Measurements from ENCODE around the gene HK3.

The HK3 gene

DNA sequence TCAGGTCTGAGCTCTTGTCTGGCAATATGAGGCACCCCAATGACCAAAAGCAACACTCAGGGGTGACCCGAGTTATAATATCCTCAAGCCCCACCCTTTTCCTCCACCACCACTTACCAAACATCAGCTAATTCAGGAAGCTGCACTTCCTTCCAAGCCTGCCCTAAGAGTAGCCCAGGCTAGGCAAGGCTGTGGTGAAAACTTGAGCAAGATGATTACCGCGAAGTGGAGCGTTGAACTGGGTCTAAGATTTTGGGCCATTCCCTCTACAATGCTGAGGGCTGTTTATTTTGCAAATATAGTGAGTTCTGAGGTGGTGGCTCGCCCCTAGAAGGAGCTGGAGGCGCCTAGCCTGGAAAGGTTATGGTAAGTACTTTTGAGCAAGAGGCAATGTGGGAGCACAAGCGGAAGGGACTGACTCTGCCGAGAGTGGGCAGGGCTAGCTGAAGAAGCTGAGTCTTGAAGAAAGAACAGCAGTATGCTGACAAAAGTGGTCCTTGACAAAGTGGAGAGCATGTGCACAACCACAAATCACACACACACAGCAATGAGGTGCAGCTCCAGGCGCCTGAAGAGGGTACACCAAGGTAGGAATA is at the start of gene HK3:
HK3 (minus strand) TSS at position 51 of the 596 bp plus-strand sequence. CDS start 3,187 bp downstream, outside the sequence.
- DNase-seq: no peak

- DNase-seq: no peak
These were observed 49.3 kb upstream of the HK3 start for GRCh38 chr5:176948458-176948857.

GRCh38 chr5:176947847-176948246 is 48.7 kb upstream of the HK3 start:
- no peak for DNase-seq

GRCh38 chr5:176944268-176944667 is 45.1 kb upstream of the HK3 start:
- no peak for DNase-seq

DNA sequence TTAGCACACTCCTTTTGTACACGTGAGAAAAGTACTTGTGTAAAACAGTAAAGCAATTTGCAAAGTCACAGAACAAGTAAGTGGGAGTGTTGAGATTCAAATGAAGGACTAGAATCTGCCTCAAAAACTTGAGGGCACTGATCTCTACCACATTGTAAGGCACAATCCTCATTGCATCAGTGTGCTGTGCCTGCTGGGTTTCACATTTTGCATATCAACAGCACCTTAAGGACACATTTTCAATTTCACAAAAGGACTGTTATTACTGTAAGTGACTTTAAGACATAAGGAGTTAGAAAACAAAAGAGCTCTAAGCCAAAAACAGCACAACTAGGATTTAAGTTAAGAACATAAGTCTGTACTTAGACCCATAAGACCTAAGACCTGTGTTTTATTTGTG is 44.7 kb upstream of the HK3 start:
- no peak for DNase-seq

DNA sequence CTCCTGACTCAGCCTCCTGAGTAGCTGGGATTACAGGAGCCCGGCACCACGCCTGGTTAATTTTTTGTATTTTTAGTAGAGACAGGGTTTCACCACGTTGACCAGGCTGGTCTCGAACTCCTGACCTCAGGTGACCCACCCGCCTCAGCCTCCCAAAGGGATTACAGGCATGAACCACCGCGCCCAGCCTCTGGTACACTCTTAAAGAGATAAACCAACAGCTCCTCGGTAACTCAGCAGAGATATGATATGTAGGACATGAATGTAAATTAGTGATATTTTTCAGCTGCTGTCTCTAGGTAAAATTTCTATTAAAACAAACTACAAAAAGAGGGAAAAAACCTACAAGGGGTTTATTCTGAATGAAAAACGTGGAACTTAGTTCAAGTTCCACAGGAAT is 42.8 kb upstream of the HK3 start:
- no peak for DNase-seq

DNA sequence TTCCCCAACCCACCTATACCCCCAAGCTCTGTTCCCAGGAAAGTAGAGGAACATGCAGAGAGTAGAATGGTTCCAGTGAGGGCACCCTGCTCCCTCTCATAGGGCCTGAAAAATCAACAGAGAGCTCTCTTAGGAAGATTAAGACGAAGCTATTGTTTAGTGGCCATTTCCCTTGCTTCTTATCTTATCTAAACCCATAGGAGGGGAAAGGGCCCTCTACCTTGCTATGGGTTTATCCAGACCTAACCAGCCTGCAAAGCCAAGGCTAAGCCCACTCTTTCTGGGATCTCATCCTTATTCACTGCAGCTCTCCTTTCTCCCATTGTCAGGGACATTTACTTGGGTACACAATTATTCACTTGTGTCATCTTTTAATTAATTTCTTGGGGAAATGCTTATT is 39.3 kb upstream of the HK3 start:
- no peak for DNase-seq

DNA sequence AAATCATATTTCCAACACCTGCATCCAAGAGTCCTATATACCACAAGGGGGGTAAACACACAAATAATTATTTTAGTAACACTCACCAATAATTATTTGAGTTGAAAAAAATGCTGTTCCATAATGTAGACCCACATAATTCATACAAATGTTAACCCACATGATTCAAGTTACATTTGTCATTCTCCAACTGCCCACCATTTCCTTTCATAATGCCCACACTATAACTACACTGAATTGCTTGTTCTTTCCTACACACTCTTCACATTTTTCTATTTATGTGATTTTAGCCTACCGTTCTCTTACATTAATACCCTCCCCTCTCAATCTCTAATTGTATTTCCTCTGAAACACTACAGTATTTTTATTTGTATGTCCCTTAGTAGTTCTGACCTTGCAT is 35.9 kb upstream of the HK3 start:
- no peak for DNase-seq

DNA sequence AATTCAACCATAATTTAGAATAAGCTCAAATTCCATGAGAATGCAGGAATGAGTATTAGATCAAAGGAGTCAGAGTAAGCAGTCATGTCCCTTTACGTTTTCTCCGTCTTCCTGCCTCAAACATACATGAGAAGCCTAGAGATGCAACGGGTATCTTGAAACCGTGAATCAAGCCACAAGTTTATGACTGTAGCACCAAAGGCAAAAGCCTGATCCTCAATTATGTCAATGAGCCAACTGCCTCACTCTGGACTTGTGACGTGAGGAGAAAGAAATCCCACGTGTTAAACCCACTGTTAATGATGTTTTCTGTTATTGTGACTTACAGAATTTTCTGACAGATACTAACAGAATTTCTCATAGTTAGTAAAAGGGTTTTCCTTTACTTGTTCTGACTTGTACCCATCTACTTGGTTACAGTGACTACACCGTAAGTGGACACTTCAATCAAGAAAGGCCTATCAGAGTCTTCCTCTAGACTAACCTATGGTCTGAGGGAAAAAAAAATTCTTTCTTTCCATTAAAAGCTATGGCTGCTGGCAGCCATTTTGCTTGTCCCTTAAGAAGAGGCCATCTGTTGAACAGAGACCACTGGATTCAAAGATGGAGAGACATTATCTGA is 35.3 kb upstream of the HK3 start:
- no peak for DNase-seq

DNA sequence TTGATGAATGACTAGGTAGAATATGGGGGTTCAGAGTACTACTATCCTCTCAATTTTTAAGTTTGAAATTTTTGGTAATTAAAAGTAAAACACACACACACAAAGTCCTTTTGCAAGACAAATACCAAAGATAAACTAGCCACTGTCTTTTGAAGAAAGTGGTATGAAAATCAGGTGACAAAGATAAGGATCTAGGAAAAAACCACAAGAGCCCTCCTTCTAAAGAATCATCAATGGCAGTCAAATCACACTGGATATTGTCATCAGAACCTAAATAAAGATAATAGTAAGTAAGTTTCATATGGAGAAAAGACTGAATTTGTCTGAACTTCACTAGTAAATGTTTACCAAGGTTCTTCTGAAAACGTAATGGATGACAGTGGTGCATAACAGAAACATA is 30.5 kb upstream of the HK3 start:
- no peak for DNase-seq

DNA sequence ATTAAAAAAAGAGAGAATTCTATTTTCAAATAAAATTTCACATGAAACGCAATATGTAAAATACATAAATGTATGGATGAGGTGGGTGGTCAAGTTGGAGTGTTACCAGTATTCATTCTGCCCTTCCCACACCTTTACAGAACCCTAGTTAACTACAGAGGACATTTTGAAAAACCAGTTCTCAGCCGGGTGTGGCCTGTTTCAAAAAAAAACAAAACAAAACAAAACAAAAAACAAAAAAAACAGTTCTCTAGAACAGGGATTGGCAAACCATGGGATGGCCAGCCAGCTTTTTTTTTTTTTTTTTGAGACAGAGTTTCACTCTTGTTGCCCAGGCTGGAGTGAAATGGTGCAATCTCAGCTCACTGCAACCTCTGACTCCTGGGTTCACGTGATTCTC is 28.4 kb upstream of the HK3 start:
- DNase-seq: no peak

DNA sequence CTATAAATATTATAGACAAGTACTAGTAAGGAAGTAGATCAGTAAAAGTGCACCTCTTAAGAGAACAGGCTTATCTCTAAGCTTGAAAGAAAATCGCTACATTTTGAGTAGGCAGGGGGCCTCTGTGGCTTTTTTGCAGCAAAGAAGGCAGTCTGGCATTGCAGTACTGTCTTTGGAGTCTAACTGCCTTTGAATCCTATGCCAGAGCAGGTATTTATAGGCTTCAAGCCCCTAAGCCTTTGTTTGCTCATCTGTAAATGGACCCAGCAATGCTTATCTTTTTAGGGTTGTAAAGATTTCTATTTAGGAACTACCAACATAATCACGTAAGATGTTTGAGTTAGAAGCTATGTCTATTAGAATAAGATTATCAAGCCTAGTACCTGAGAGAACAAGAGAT is 23.7 kb upstream of the HK3 start:
- DNase-seq: no peak

- DNase-seq: no peak
These were observed 22.6 kb upstream of the HK3 start for GRCh38 chr5:176921714-176922113.

- DNase-seq: no peak
These were observed 19.5 kb upstream of the HK3 start for GRCh38 chr5:176918613-176919012.

- no peak for DNase-seq
These were observed 17.2 kb upstream of the HK3 start for GRCh38 chr5:176916337-176916736.

- DNase-seq: no peak
These were observed 16.8 kb upstream of the HK3 start for GRCh38 chr5:176915906-176916305.

DNA sequence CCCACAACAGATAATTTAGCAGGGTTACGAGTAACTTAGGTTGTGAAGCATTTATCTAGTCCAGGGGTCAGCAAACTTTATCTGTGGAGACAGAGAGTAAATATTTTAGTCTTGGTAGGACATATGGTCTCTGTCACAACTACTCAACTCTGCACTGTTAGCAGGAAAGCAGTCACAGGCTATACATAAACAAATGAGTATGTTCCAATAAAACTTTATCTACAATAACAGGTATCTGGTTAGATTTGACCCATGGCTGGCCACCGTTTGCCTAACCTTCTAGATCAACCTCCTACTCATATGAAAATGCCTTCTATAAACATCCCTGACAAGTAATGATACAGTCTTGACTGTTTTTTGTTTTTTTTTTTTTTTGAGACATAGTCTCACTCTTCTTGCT is 13.0 kb upstream of the HK3 start:
- DNase-seq: no peak

DNA sequence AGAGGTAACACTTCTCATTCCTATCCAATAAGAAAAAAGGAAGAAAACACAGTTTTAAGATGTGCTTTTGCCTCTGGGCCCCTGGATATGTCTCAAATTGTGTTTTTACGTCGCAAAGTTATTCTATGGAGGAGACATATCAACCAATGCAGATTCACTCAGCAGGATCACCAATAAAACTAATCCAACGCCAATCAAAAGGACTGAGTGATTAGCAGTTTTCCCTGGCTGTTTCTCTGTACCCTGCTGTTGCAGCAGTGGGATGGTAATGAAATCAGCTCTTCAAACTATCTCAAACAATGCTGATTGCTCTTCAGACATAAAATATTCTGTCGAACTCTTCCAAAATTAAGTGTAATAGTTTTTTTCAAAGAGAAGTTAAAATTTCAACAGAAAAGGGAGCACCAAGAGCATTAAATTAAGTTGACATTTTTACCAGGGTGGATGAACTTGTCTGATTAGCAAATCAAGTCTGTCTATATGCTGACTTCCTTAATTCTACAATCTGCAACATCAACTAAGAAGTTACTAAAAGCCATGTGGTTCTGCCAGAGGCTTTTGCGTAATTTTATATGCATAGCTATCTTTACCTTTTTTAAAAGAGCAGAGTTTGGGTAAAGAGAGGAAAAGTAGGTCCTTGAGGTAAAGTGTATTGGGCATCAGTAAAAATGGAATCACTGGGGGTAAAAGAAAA is 9.7 kb upstream of the HK3 start:
- no peak for DNase-seq

GRCh38 chr5:176906796-176907195 is 7.7 kb upstream of the HK3 start:
- no peak for DNase-seq

DNA sequence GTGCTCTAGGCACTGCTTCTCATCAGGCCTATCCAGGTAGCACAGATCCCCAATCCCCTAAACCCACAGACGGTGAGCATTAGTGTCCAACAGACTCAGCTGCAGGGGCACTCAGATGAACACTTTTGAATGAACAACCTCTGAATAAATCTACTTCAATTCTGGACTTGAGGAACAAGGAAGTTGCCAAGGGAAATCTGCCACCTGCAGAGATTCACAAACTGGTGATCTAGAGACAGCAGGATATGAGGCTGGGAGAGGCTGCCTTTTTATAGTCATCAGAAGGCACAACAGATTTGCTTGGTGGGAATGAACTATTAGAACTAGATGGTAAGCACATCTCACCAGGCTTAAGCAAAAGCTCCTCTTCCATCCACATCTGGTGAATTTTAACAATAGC is 7.0 kb upstream of the HK3 start:
- DNase-seq: no peak

- no peak for DNase-seq
These were observed 5.1 kb upstream of the HK3 start for GRCh38 chr5:176904276-176904675.

DNA sequence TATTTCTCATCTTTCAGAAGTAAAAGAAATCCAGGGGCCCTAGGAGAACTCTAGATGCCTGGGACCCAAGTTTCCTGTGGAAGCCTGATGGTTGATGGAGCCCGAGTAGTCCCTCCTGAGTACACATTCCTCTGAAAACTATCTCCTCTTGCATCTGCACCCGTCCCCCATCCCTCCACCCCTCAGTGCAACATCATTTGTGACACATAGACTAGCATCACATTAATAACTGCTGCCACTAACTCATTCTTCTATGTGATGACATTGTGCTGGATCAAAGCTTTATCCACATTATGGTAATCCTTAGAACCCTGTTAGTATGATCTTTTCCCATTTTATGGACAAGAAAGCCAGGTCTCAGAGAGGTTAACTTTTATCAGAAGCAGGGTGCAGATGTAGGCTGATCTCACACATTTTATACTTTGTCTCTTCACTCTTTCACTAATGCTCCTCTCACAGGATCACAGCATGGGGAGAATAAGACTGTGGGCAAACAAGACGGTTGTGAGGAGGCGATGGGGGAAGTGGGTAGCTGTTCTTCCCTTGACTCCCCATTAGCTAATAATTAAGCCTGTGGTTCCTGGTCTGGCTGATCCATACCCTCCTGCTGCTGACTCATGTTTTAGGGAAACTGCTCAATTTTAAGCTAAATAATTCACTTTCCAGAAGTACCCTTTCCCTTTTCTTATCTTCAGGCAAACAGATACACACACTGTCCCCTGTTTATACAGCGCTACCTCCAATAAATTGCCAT is 3.9 kb upstream of the HK3 start:
- DNase-seq: peak; percentile 58

- DNase-seq: no peak
These were observed 3.1 kb upstream of the HK3 start for GRCh38 chr5:176902102-176902814.
